ENCODE results near the gene STX1A.

Gene STX1A

GRCh38 chr7:73749931-73750776, 30.7 kb upstream of the STX1A start:
- TF ChIP-seq CTCF (IDR thresholded peaks at IDR 0.05) (no peak), ZFX (IDR thresholded peaks at IDR 0.05; ENCODE audit: borderline replicate concordance) (no peak)
- no peak overlapping the region; the same call in 1 of the 2 replicates for H3K27ac ChIP-seq

- H3K27ac ChIP-seq: peak overlapping the region; percentile 41
- TF ChIP-seq ZFX (IDR thresholded peaks at IDR 0.05; ENCODE audit: borderline replicate concordance) (no peak), CTCF (IDR thresholded peaks at IDR 0.05) (no peak)
Observed at GRCh38 chr7:73746378-73746777, 26.9 kb upstream of the STX1A start.

- TF ChIP-seq ZFX (IDR thresholded peaks at IDR 0.05; ENCODE audit: borderline replicate concordance) (no peak), CTCF (IDR thresholded peaks at IDR 0.05) (no peak; the same call in 1 of the 2 replicates)
- peak overlapping the region; percentile 100 for H3K27ac ChIP-seq
Observed at GRCh38 chr7:73742753-73743641, 23.5 kb upstream of the STX1A start.

GRCh38 chr7:73742338-73742752, 22.9 kb upstream of the STX1A start:
- peak overlapping the region; percentile 100 for H3K27ac ChIP-seq
- TF ChIP-seq CTCF (IDR thresholded peaks at IDR 0.05) (no peak; the same call in 1 of the 2 replicates), ZFX (IDR thresholded peaks at IDR 0.05; ENCODE audit: borderline replicate concordance) (no peak)

- TF ChIP-seq ZFX (IDR thresholded peaks at IDR 0.05; ENCODE audit: borderline replicate concordance): no peak
- TF ChIP-seq CTCF (IDR thresholded peaks at IDR 0.05): no peak
- H3K27ac ChIP-seq: peak overlapping the region; percentile 100
Observed at GRCh38 chr7:73741600-73741999, 22.1 kb upstream of the STX1A start.

GRCh38 chr7:73740771-73741170, 21.3 kb upstream of the STX1A start:
- no peak for TF ChIP-seq ZFX (IDR thresholded peaks at IDR 0.05; ENCODE audit: borderline replicate concordance)
- TF ChIP-seq CTCF (IDR thresholded peaks at IDR 0.05): no peak
- peak overlapping the region; percentile 100 for H3K27ac ChIP-seq
